ENCODE data around the gene PPDPF.

PPDPF gene

GRCh38 chr20:63539092-63539430, 18.5 kb downstream of the PPDPF start:
- peak; percentile 83 for DNase-seq

- no peak for DNase-seq
Measured at GRCh38 chr20:63539441-63540370, 19.1 kb downstream of the PPDPF start.

- no peak for DNase-seq
Measured at GRCh38 chr20:63540417-63541186, 20.0 kb downstream of the PPDPF start.

- no peak for DNase-seq
Measured at GRCh38 chr20:63541371-63541770, 20.8 kb downstream of the PPDPF start.

DNA sequence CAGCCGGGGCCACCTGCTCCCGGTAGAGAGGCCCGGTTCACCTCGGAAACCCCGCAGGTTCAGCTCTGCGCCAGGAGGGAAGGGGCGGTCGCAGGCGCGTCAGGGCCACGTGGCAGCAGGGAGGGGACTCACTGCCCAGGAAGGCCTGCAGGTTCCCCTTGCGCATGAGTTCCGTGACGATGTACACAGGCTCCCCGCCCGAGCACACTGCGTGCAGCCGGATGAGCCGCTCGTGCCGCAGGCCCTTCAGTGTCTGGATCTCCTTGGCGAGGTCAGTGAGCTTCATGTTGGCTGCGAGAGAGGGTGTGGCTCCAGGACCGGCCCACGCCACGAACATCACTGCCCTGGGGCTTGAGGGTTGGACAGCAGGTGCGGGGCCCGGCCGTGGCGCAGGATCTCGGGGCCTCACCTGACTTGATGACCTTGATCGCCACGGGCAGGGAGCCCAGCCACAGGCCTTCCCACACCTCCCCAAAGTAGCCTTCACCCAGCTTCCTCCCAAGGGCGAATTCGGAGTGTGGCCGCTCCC, 21.5 kb downstream of the PPDPF start:
- no peak for DNase-seq

- no peak for DNase-seq
Measured at GRCh38 chr20:63542696-63543095, 22.1 kb downstream of the PPDPF start.

DNA sequence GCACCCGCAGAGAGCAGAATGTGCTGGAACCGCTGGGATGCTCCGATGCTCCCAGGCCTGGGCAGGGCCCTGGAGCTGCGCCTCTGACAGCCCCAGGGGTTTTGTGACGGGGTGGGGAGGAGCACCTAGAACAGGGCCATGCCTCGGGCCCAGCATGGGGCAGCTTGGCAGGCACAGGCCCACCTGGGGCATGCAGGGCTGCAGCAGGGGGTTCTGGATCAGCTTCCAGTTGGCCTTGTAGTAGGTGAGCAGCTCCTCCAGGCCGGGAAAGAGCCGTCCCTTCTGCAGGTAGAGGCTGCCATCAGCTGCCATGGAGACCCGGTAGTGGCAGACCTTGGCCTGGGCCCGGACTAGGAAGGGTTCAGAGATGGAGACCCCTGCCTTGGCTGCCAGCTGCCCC, 22.6 kb downstream of the PPDPF start:
- DNase-seq, result peak; percentile 55

DNA sequence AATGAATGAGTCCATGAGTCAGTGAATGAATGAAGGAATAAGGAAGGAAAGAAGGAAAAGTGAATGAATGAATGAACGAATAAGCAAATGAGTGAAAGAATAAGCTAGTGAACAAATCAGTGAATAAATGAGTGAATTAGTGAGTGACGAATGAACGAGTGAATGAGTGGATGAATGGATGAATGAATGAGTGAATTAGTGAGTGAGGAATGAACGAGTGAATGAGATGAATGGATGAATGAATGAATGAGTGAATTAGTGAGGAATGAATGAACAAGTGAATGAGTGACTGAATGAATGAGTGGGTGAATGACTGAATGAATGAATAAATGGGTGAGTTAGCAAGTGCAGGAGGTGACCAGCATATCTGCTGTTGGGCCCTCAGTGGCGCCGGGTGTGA, 23.2 kb downstream of the PPDPF start:
- no peak for DNase-seq

GRCh38 chr20:63544241-63544957, 23.8 kb downstream of the PPDPF start:
- no peak for DNase-seq

DNA sequence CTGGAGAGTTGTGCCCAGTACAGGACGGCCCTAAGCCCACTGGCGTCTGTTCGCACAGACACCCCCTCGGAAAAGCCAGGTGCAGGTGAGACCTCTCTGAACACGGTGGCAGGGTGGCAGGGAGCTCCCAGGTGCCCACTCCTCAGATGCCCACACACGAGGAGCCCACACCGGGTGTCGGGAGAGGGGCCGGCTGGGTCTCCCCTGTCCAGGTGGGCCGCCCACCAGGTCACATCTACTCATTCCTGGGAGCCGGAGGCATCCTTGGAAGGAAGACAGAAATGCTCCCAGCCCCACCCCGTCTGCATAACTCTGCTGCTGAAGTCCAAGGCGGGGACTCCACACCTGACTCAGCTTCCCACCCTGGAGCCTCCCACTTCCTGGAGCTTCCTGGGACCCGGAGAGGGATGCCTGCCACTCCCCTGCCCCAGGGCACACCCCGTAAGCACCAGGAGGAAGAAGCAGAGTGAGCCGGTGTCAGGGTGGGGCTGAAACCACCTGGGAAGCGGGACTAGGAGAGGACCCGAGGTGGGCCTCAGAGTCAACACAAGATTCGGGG, 24.5 kb downstream of the PPDPF start:
- no peak for DNase-seq

DNA sequence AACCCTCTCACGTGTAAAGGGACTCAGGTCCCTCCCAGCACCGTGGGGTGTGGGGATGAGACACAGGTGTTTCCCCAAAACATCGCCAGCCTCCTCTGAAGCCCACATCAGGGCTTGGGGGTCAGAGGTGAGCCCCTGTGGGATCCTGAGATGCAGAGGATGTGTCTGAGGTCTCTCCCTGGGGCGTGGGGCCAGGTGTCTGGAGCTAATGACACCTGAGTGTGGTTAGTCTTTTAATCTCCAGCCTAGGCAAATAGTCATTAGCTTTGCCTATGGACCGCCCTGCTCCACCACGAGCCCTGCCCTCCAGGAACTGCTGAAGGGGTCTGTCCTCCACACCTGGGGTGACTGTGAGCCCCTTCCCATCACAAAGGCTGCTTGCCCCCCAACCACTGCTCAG, 25.2 kb downstream of the PPDPF start:
- no peak for DNase-seq

GRCh38 chr20:63546256-63546955, 25.8 kb downstream of the PPDPF start:
- no peak for DNase-seq

- no peak for DNase-seq
Measured at GRCh38 chr20:63546956-63547724, 26.6 kb downstream of the PPDPF start.

DNA sequence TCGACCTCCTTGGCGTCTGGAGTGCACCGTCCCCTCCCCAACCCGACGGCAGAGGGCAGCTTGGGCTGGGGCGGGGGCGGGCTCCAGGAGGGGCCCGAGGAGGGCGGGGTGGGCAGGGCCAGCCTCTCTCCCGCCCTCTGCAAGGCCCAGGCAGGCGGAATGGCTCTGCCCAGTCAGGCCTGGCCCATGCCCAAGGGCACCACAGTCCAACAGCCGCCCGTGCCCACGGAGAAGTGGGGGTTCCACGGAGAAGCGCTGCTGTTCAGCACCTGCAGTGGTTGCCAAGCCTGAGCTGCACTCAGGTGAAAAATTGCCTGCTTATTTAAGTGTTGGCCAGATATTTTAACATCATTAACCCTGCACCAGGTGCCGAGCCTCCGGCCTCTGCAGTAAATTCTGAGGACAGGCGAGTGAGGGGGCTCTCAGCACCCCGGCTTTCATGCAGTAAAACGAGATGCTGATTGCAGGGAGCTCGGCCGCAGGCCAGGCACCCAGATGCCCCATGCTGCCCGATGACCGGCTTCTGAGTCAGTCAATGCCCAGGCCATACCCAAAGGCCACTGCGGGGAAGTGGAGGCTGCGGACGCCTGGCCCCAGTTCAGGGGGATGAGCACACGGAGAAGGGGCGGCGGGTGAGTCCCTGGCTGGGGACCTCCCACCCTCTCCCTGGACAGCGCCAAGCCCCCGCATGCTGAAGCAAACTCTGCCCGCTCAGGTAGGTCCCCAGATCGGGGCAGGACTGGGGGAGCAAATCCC, 27.3 kb downstream of the PPDPF start, which contains the start of gene SRMS:
Gene SRMS, minus strand, starts transcription at position 25 of the 756 bp plus-strand sequence. CDS start 286 bp downstream, outside the sequence.
- no peak for DNase-seq

DNA sequence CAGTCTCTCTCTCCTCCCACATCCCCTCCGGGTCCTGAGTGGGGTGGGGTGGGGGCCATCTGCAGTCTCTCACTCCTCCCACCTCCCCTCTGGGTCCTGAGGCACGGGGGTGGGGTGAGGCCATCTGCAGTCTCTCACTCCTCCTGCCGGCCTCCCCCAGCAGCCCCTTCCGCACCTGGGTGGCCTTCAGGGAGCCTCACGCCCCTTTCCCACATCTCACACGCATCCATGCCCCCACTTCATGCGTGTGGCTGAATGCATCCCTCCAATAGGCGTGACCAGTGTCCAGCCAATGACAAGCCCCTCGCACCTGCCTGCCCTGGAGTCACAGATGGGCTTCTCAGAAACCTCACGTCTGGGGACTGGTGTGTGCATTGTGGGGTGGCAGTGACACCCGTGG, 28.0 kb downstream of the PPDPF start:
- DNase-seq, result no peak

- no peak for DNase-seq
Measured at GRCh38 chr20:63549019-63549418, 28.5 kb downstream of the PPDPF start.

- DNase-seq, result no peak
Measured at GRCh38 chr20:63549679-63550282, 29.2 kb downstream of the PPDPF start.

GRCh38 chr20:63551068-63551467, 30.5 kb downstream of the PPDPF start:
- DNase-seq, result no peak

DNA sequence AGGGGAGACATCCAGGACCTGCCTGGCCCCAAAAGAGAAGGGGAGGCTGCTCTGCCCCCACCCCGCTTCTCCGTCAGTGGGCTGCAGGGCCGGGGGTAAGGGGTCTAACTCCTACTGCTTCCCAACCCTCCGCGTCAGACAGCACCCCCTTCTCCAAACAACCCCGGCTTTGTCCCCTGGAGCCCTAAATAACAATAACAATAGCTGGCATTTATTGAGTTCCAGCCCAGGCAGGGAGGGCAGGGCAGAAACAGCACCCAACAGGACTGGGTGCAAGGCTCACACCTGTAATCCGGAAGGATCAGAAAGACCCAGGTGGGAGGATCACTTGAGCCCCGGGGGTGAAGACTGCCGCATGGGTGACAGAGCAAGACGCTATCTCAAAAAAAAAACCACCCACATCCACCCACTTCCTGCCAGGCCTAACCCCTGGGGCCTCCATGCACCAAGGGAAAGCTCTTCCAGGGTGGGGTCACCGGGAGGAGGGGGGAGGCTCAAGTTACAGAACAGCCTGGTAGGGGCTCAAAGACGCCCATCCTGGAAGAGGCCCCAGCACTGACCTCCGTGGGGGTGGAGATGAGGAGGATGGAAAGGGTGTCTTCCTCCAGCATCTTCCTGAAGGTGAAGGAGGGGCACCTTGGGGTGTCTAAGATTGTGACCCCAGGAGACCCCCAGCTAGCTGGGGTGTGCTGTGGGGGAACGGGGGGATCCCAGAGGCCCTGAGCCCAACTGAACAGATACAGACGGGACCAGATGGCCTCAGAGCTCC, 32.1 kb downstream of the PPDPF start:
- DNase-seq, result no peak

All from NCI-H345 (cell line).